NT2/D1 (cell line): Measurements from ENCODE around the gene FOXP2.
"Not testable (repeated sequence)": the region's sequence is repeated elsewhere in the genome, so short reads cannot be mapped to it uniquely, and the experiment has no call there.

ENCODE experiments used
- DNase-seq: peaks from one replicate; pipeline ENCODE4 v3.0.0-alpha.2; 2011; ENCODE audit warnings: low read depth, low spot score
- H3K27me3 ChIP-seq: 2 replicates; pipeline ENCODE4 v1.6.0; 2011; ENCODE audit warnings: mild to moderate bottlenecking; ENCODE audit not compliant: insufficient read length, insufficient read depth
- H3K36me3 ChIP-seq: 2 replicates; pipeline ENCODE4 v1.6.1; 2011; ENCODE audit warnings: mild to moderate bottlenecking, low read length, mixed read lengths; ENCODE audit not compliant: insufficient read depth, insufficient read length
- H3K4me1 ChIP-seq: 2 replicates; pipeline ENCODE4 v1.5.1; 2011; ENCODE audit not compliant: insufficient read depth, insufficient read length
- H3K4me3 ChIP-seq: 2 replicates; pipeline ENCODE4 v1.5.1; 2011; ENCODE audit warnings: low read depth; ENCODE audit not compliant: insufficient read length
- H3K9ac ChIP-seq: 2 replicates; pipeline ENCODE4 v1.6.0; 2011; ENCODE audit warnings: low read depth; ENCODE audit not compliant: insufficient read length
- H3K9me3 ChIP-seq: 2 replicates; pipeline ENCODE4 v1.5.1; 2011; ENCODE audit warnings: mild to moderate bottlenecking, low read length; ENCODE audit not compliant: insufficient read depth
- SUZ12 ChIP-seq: IDR thresholded peaks from 2 replicates; pipeline ENCODE4 v1.6.1; 2011; ENCODE audit not compliant: insufficient read length, insufficient read depth; ENCODE audit errors: extremely low read depth
- YY1 ChIP-seq: IDR thresholded peaks from 2 replicates; pipeline ENCODE4 v1.6.1; 2011; ENCODE audit not compliant: insufficient read length, insufficient read depth
- ZNF274 ChIP-seq: IDR thresholded peaks from 2 replicates; pipeline ENCODE4 v1.6.1; 2011; ENCODE audit warnings: mild to moderate bottlenecking, low read depth, low read length

FOXP2 gene

GRCh38 chr7:114567416-114567815 is 152.8 kb downstream of the FOXP2 start:
- Histone ChIP-seq H3K9ac (no peak overlapping the region), H3K36me3 (no peaks in the 10 kb centered on the region), H3K4me1 (no peaks in the 10 kb centered on the region), H3K4me3 (no peak overlapping the region), H3K9me3 (no peaks in the 10 kb centered on the region), H3K27me3 (no peaks in the 10 kb centered on the region)
- no peak for DNase-seq
- TF ChIP-seq YY1 (no peak), ZNF274 (no peak), SUZ12 (no peak)

GRCh38 chr7:114569220-114569619 is 154.6 kb downstream of the FOXP2 start:
- TF ChIP-seq ZNF274 (no peak), YY1 (no peak), SUZ12 (no peak)
- H3K36me3 ChIP-seq = no peaks in the 10 kb centered on the region
- no peak overlapping the region for H3K9ac ChIP-seq
- no peaks in the 10 kb centered on the region for H3K4me1 ChIP-seq
- no peak for DNase-seq
- H3K9me3 ChIP-seq = no peaks in the 10 kb centered on the region
- no peaks in the 10 kb centered on the region for H3K27me3 ChIP-seq
- no peak overlapping the region for H3K4me3 ChIP-seq

- H3K9ac ChIP-seq = no peak overlapping the region
- TF ChIP-seq SUZ12 (no peak), YY1 (no peak), ZNF274 (no peak)
- H3K4me1 ChIP-seq = no peaks in the 10 kb centered on the region
- no peaks in the 10 kb centered on the region for H3K36me3 ChIP-seq
- H3K4me3 ChIP-seq = no peak overlapping the region
- H3K9me3 ChIP-seq = no peaks in the 10 kb centered on the region
- H3K27me3 ChIP-seq = no peaks in the 10 kb centered on the region
- no peak for DNase-seq
Observed at GRCh38 chr7:114574384-114574783, 159.8 kb downstream of the FOXP2 start.

- H3K36me3 ChIP-seq = no peaks in the 10 kb centered on the region
- H3K9me3 ChIP-seq = no peaks in the 10 kb centered on the region
- H3K27me3 ChIP-seq = no peaks in the 10 kb centered on the region
- no peak overlapping the region for H3K4me3 ChIP-seq
- no peaks in the 10 kb centered on the region for H3K4me1 ChIP-seq
- DNase-seq = no peak
- no peak overlapping the region for H3K9ac ChIP-seq
- TF ChIP-seq YY1 (no peak), ZNF274 (no peak), SUZ12 (no peak)
Observed at GRCh38 chr7:114575098-114575497, 160.5 kb downstream of the FOXP2 start.

- H3K4me1 ChIP-seq, H3K9me3 ChIP-seq, H3K36me3 ChIP-seq: not testable (repeated sequence)
Observed at GRCh38 chr7:114580963-114581362, 166.3 kb downstream of the FOXP2 start.

GRCh38 chr7:114588506-114588905 is 173.9 kb downstream of the FOXP2 start:
- no peak for DNase-seq
- H3K27me3 ChIP-seq = no peaks in the 10 kb centered on the region
- H3K36me3 ChIP-seq = no peaks in the 10 kb centered on the region
- no peak overlapping the region for H3K4me3 ChIP-seq
- no peak for TF ChIP-seq SUZ12
- no peak for TF ChIP-seq YY1
- no peak for TF ChIP-seq ZNF274
- no peaks in the 10 kb centered on the region for H3K4me1 ChIP-seq
- H3K9ac ChIP-seq = no peak overlapping the region
- H3K9me3 ChIP-seq = no peaks in the 10 kb centered on the region

More at GRCh38 chr7:114580963-114581362, 166.3 kb downstream of the FOXP2 start:
- H3K27me3 ChIP-seq, DNase-seq, H3K4me3 ChIP-seq, H3K9ac ChIP-seq: not testable (repeated sequence)

- TF ChIP-seq ZNF274 = no peak
- TF ChIP-seq YY1 = no peak
- no peak for TF ChIP-seq SUZ12
- no peaks in the 10 kb centered on the region for H3K36me3 ChIP-seq
- no peaks in the 10 kb centered on the region for H3K4me1 ChIP-seq
- no peaks in the 10 kb centered on the region for H3K27me3 ChIP-seq
- H3K9me3 ChIP-seq = no peaks in the 10 kb centered on the region
- H3K9ac ChIP-seq = no peak overlapping the region
- no peak for DNase-seq
- H3K4me3 ChIP-seq = no peak overlapping the region
Observed at GRCh38 chr7:114589436-114589835, 174.8 kb downstream of the FOXP2 start.

- Histone ChIP-seq H3K36me3 (no peaks in the 10 kb centered on the region), H3K4me3 (no peak overlapping the region), H3K9ac (no peak overlapping the region), H3K4me1 (no peaks in the 10 kb centered on the region), H3K9me3 (no peaks in the 10 kb centered on the region), H3K27me3 (no peaks in the 10 kb centered on the region)
- no peak for TF ChIP-seq ZNF274
- DNase-seq = no peak
Observed at GRCh38 chr7:114590298-114590697, 175.7 kb downstream of the FOXP2 start.
